GM23248 (cell line): ENCODE data around the gene P2RX2. TPM values are rescaled to one million over a fixed set of nuclear protein-coding genes. Genes with fewer than 3 reads are reported as not detected.

ENCODE experiments used
- DNase-seq: peaks from one replicate; pipeline ENCODE4 v3.0.0-alpha.2; 2015
- H2AFZ ChIP-seq: fragments of 200-600 bp; sonication (generic); 2 replicates; pipeline ENCODE4 v1.6.1; 2016; ENCODE audit warnings: antibody characterized with exemption
- H3F3A ChIP-seq: fragments of 200-600 bp; sonication (generic); 2 replicates; pipeline ENCODE4 v1.6.1; 2016; ENCODE audit warnings: mild to moderate bottlenecking, antibody characterized with exemption, mixed run types; ENCODE audit not compliant: insufficient read depth
- H3K27ac ChIP-seq: fragments of 200-600 bp; sonication (generic); 2 replicates; pipeline ENCODE4 v1.5.1; 2016; ENCODE audit warnings: mild to moderate bottlenecking
- H3K27me3 ChIP-seq: fragments of 200-600 bp; sonication (generic); replicated peaks from 2 replicates; pipeline ENCODE4 v1.6.1; 2016; ENCODE audit warnings: mild to moderate bottlenecking; ENCODE audit not compliant: insufficient read depth
- H3K36me3 ChIP-seq: fragments of 200-600 bp; sonication (generic); 2 replicates; pipeline ENCODE4 v1.6.1; 2016; ENCODE audit warnings: low read depth, mild to moderate bottlenecking
- H3K4me1 ChIP-seq: fragments of 200-600 bp; sonication (generic); 2 replicates; pipeline ENCODE4 v1.6.1; 2016; ENCODE audit warnings: mild to moderate bottlenecking; ENCODE audit not compliant: insufficient read depth
- H3K4me2 ChIP-seq: fragments of 200-600 bp; sonication (generic); one replicate; pipeline ENCODE4 v1.6.1; 2016; ENCODE audit warnings: mild to moderate bottlenecking; ENCODE audit not compliant: unreplicated experiment
- H3K4me3 ChIP-seq: fragments of 200-600 bp; sonication (generic); 2 replicates; pipeline ENCODE4 v1.5.1; 2016; ENCODE audit warnings: mild to moderate bottlenecking
- H3K79me2 ChIP-seq: fragments of 200-600 bp; sonication (generic); 2 replicates; pipeline ENCODE4 v1.6.1; 2016; ENCODE audit warnings: mild to moderate bottlenecking; ENCODE audit not compliant: insufficient read depth
- H3K9ac ChIP-seq: fragments of 200-600 bp; sonication (generic); 2 replicates; pipeline ENCODE4 v1.6.1; 2016; ENCODE audit warnings: mild to moderate bottlenecking
- H3K9me2 ChIP-seq: fragments of 200-600 bp; sonication (generic); 2 replicates; pipeline ENCODE4 v1.6.1; 2016; ENCODE audit warnings: mixed run types, mild to moderate bottlenecking, moderate library complexity; ENCODE audit not compliant: insufficient read depth
- H3K9me3 ChIP-seq: fragments of 200-600 bp; sonication (generic); one replicate; pipeline ENCODE4 v1.6.1; 2017; ENCODE audit warnings: low read depth
- H4K20me1 ChIP-seq: fragments of 200-600 bp; sonication (generic); 2 replicates; pipeline ENCODE4 v1.6.0; 2016; ENCODE audit not compliant: insufficient read depth
- EZH2 ChIP-seq: fragments of 200-600 bp; sonication (generic); IDR thresholded peaks from 2 replicates; pipeline ENCODE4 v1.6.1; 2018; ENCODE audit warnings: antibody characterized with exemption, mild to moderate bottlenecking; ENCODE audit not compliant: insufficient read depth, poor library complexity, severe bottlenecking
- EZH2phosphoT487 ChIP-seq: fragments of 200-600 bp; sonication (generic); IDR thresholded peaks from 2 replicates; pipeline ENCODE4 v1.6.1; 2018; ENCODE audit warnings: antibody characterized with exemption, moderate library complexity, mild to moderate bottlenecking, low read depth; ENCODE audit not compliant: insufficient read depth
- WGBS, 2 experiments: methylation state at CpG; one replicate each; pipeline ENCODE4 v1.1.6; 2015 to 2017; ENCODE audit warnings: low lambda C conversion rate in 2 of 2, low coverage in 1 of 2; ENCODE audit errors: missing lambda C conversion rate in 2 of 2; 5-methylcytosine and 5-hydroxymethylcytosine counted together
- in situ Hi-C: fragments of 300-500 bp; cut with MboI; formaldehyde crosslinking; loops from 2 replicates; pipeline ENCODE4 v1.15.0; 2020
- polyA plus RNA-seq: library from polyadenylated mRNA; unstranded; fragments of >200 nt; fragmentation: Nextera tagmentation; extraction: Ambion mirVana; gene quantifications from 2 replicates; pipeline ENCODE4 v1.2.1, GENCODE V29; 2016
- total RNA-seq: library from RNA; depleted of rRNA; stranded (reverse); fragments of >200 nt; shearing (Covaris generic); gene quantifications from 2 replicates; pipeline ENCODE4 v1.2.3, GENCODE V29; 2014

Gene P2RX2
- total and polyA plus RNA-seq, 2 experiments from 2014 or later = not detected

GRCh38 chr12:132653567-132654290, 35.2 kb downstream of the P2RX2 start:
- Histone ChIP-seq H4K20me1 (no peaks in the 10 kb centered on the region), H3K4me2 (no peak overlapping the region), H3K9me2 (no peaks in the 10 kb centered on the region), H3K27me3 (no peaks in the 10 kb centered on the region), H3K36me3 (peaks cover 21% of the 10 kb centered on the region), H3K79me2 (no peaks in the 10 kb centered on the region), H3K4me3 (no peak overlapping the region), H3F3A (no peaks in the 10 kb centered on the region), H3K4me1 (no peaks in the 10 kb centered on the region), H2AFZ (no peak overlapping the region), H3K27ac (no peak overlapping the region), H3K9me3 (no peaks in the 10 kb centered on the region), H3K9ac (no peak overlapping the region)
- TF ChIP-seq EZH2phosphoT487 (no peak), EZH2 (no peak)
- in situ Hi-C loops = no loop called here
- 84% methylated on average over 7 of the region's 7 CpGs for WGBS, 2 experiments
- DNase-seq = no peak

GRCh38 chr12:132657004-132657727, 38.6 kb downstream of the P2RX2 start:
- H3K4me3 ChIP-seq = no peak overlapping the region
- H3K9me2 ChIP-seq = no peaks in the 10 kb centered on the region
- no peak overlapping the region for H2AFZ ChIP-seq
- DNase-seq = no peak
- H4K20me1 ChIP-seq = no peaks in the 10 kb centered on the region
- in situ Hi-C loops = no loop called here
- H3K27me3 ChIP-seq = no peaks in the 10 kb centered on the region
- no peak for TF ChIP-seq EZH2
- TF ChIP-seq EZH2phosphoT487 = no peak
- H3K4me2 ChIP-seq = no peak overlapping the region
- no peaks in the 10 kb centered on the region for H3K79me2 ChIP-seq
- H3F3A ChIP-seq = no peaks in the 10 kb centered on the region
- H3K27ac ChIP-seq = no peak overlapping the region
- 95 to 97% methylated on average over 12 of the region's 12 CpGs for WGBS, 2 experiments
- no peaks in the 10 kb centered on the region for H3K9me3 ChIP-seq
- peaks cover 21% of the 10 kb centered on the region for H3K36me3 ChIP-seq
- H3K9ac ChIP-seq = no peak overlapping the region
- H3K4me1 ChIP-seq = no peaks in the 10 kb centered on the region

- H3F3A ChIP-seq = no peaks in the 10 kb centered on the region
- no peaks in the 10 kb centered on the region for H4K20me1 ChIP-seq
- H3K9me3 ChIP-seq = no peaks in the 10 kb centered on the region
- peaks cover 15% of the 10 kb centered on the region for H3K36me3 ChIP-seq
- in situ Hi-C loops = no loop called here
- H3K79me2 ChIP-seq = no peaks in the 10 kb centered on the region
- H3K9me2 ChIP-seq = no peaks in the 10 kb centered on the region
- no peaks in the 10 kb centered on the region for H3K27me3 ChIP-seq
- H3K27ac ChIP-seq = no peak overlapping the region
- DNase-seq = no peak
- TF ChIP-seq EZH2 (no peak), EZH2phosphoT487 (no peak)
- WGBS, 2 experiments = 90 to 91% methylated on average over 32 of the region's 32 CpGs
- H3K4me1 ChIP-seq = no peaks in the 10 kb centered on the region
- H3K4me3 ChIP-seq = no peak overlapping the region
- H3K9ac ChIP-seq = no peak overlapping the region
- no peak overlapping the region for H3K4me2 ChIP-seq
- no peak overlapping the region for H2AFZ ChIP-seq
Observed at GRCh38 chr12:132658149-132658894, 39.7 kb downstream of the P2RX2 start.

GRCh38 chr12:132659146-132659545, 40.6 kb downstream of the P2RX2 start:
- H3K9me3 ChIP-seq = no peaks in the 10 kb centered on the region
- H3K27me3 ChIP-seq = no peaks in the 10 kb centered on the region
- WGBS, 2 experiments = 97% methylated on average over 16 of the region's 16 CpGs
- H3F3A ChIP-seq = no peaks in the 10 kb centered on the region
- no peak overlapping the region for H3K9ac ChIP-seq
- H3K36me3 ChIP-seq = peaks cover 9% of the 10 kb centered on the region
- H3K79me2 ChIP-seq = no peaks in the 10 kb centered on the region
- no peak overlapping the region for H3K27ac ChIP-seq
- H4K20me1 ChIP-seq = no peaks in the 10 kb centered on the region
- H3K4me3 ChIP-seq = no peak overlapping the region
- H2AFZ ChIP-seq = no peak overlapping the region
- H3K4me2 ChIP-seq = no peak overlapping the region
- TF ChIP-seq EZH2phosphoT487 (no peak), EZH2 (no peak)
- no peak for DNase-seq
- no peaks in the 10 kb centered on the region for H3K9me2 ChIP-seq
- in situ Hi-C loops = no loop called here
- H3K4me1 ChIP-seq = no peaks in the 10 kb centered on the region
